GM23338 (cell line): ENCODE data around the gene SQSTM1.

Experiments used
- CREB1 ChIP-seq: fragments of 250-450 bp; sonication (Bioruptor Pico); IDR thresholded peaks from 2 replicates; pipeline ENCODE4 v1.5.0; 2020; ENCODE audit warnings: low read depth, mild to moderate bottlenecking, moderate library complexity
- CTCF ChIP-seq, 2 experiments: fragments of 200-600 bp in 1 of 2; sonication (generic) in 1 of 2; conservative IDR thresholded peaks; 2 replicates each; pipeline versions ENCODE4 v1.5.1 to v1.6.1; 2016 to 2017; ENCODE audit warnings: antibody characterized with exemption in 2 of 2, low read depth in 2 of 2, mild to moderate bottlenecking in 2 of 2, moderate library complexity in 1 of 2
- ETS1 ChIP-seq: IDR thresholded peaks from 2 replicates; pipeline ENCODE4 v1.6.1; 2016; ENCODE audit warnings: antibody characterized with exemption
- EZH2 ChIP-seq: fragments of 200-600 bp; sonication (generic); IDR thresholded peaks from one replicate; pipeline ENCODE4 v1.8.0; 2017; ENCODE audit warnings: antibody characterized with exemption, mild to moderate bottlenecking, low read depth; ENCODE audit not compliant: unreplicated experiment
- EZH2phosphoT487 ChIP-seq: fragments of 200-600 bp; sonication (generic); IDR thresholded peaks from one replicate; pipeline ENCODE4 v1.8.1; 2018; ENCODE audit warnings: antibody characterized with exemption; ENCODE audit not compliant: unreplicated experiment
- JUNB ChIP-seq: IDR thresholded peaks from one replicate; pipeline ENCODE4 v1.6.1; 2016; ENCODE audit warnings: antibody characterized with exemption; ENCODE audit not compliant: unreplicated experiment
- POLR2AphosphoS5 ChIP-seq: IDR thresholded peaks from 2 replicates; pipeline ENCODE4 v1.6.1; 2016; ENCODE audit warnings: antibody characterized with exemption, low read depth
- REST ChIP-seq: IDR thresholded peaks from one replicate; pipeline ENCODE4 v1.6.1; 2018; ENCODE audit warnings: antibody characterized with exemption; ENCODE audit not compliant: unreplicated experiment
- STAT1 ChIP-seq: IDR thresholded peaks from one replicate; pipeline ENCODE4 v1.6.1; 2016; ENCODE audit warnings: antibody characterized with exemption; ENCODE audit not compliant: unreplicated experiment
- ZNF331 ChIP-seq: fragments of 250-450 bp; sonication (Bioruptor Pico); IDR thresholded peaks from 2 replicates; pipeline ENCODE4 v1.5.0; 2020; ENCODE audit warnings: low read depth, mild to moderate bottlenecking, moderate library complexity
- ZNF462 ChIP-seq: fragments of 250-450 bp; sonication (Bioruptor Pico); IDR thresholded peaks from 2 replicates; pipeline ENCODE4 v1.5.0; 2020; ENCODE audit warnings: mild to moderate bottlenecking, moderate library complexity

GRCh38 chr5:179801304-179802206 lies 19.1 kb upstream of the SQSTM1 start:
- TF ChIP-seq CTCF (conservative IDR thresholded peaks at IDR 0.05; ENCODE audit: low read depth in 2 of 2) (peak; percentile 65 to 88), POLR2AphosphoS5 (no peak), EZH2phosphoT487 (no peak), REST (no peak), CREB1 (0 out of 2 replicates have a peak, but pooled peaks have one; percentile 32), EZH2 (no peak), ZNF462 (CRISPR knock-in tag) (no peak), JUNB (no peak), STAT1 (no peak), ZNF331 (CRISPR knock-in tag) (no peak), ETS1 (no peak)
